ENCODE measurements around the gene B3GAT3.

GRCh38 chr11:62605467-62605866 lies 16.3 kb downstream of the B3GAT3 start:
- no peak for TF ChIP-seq POLR2AphosphoS5 (IDR thresholded peaks at IDR 0.05; ENCODE audit: borderline replicate concordance, low read depth, low read length)
- TF ChIP-seq EZH2 (IDR thresholded peaks at IDR 0.05), result no peak

Measured in SK-N-MC (cell line).